GM23248 (cell line): ENCODE results near the gene CHST14. TPM values are rescaled to one million over a fixed set of nuclear protein-coding genes. Genes with fewer than 3 reads are reported as not detected.

ENCODE experiments used
- DNase-seq: peaks from one replicate; pipeline ENCODE4 v3.0.0-alpha.2; 2015
- H2AFZ ChIP-seq: fragments of 200-600 bp; sonication (generic); 2 replicates; pipeline ENCODE4 v1.6.1; 2016; ENCODE audit warnings: antibody characterized with exemption
- H3F3A ChIP-seq: fragments of 200-600 bp; sonication (generic); 2 replicates; pipeline ENCODE4 v1.6.1; 2016; ENCODE audit warnings: mild to moderate bottlenecking, antibody characterized with exemption, mixed run types; ENCODE audit not compliant: insufficient read depth
- H3K27ac ChIP-seq: fragments of 200-600 bp; sonication (generic); 2 replicates; pipeline ENCODE4 v1.5.1; 2016; ENCODE audit warnings: mild to moderate bottlenecking
- H3K27me3 ChIP-seq: fragments of 200-600 bp; sonication (generic); replicated peaks from 2 replicates; pipeline ENCODE4 v1.6.1; 2016; ENCODE audit warnings: mild to moderate bottlenecking; ENCODE audit not compliant: insufficient read depth
- H3K36me3 ChIP-seq: fragments of 200-600 bp; sonication (generic); 2 replicates; pipeline ENCODE4 v1.6.1; 2016; ENCODE audit warnings: low read depth, mild to moderate bottlenecking
- H3K4me1 ChIP-seq: fragments of 200-600 bp; sonication (generic); 2 replicates; pipeline ENCODE4 v1.6.1; 2016; ENCODE audit warnings: mild to moderate bottlenecking; ENCODE audit not compliant: insufficient read depth
- H3K4me2 ChIP-seq: fragments of 200-600 bp; sonication (generic); one replicate; pipeline ENCODE4 v1.6.1; 2016; ENCODE audit warnings: mild to moderate bottlenecking; ENCODE audit not compliant: unreplicated experiment
- H3K4me3 ChIP-seq: fragments of 200-600 bp; sonication (generic); 2 replicates; pipeline ENCODE4 v1.5.1; 2016; ENCODE audit warnings: mild to moderate bottlenecking
- H3K79me2 ChIP-seq: fragments of 200-600 bp; sonication (generic); 2 replicates; pipeline ENCODE4 v1.6.1; 2016; ENCODE audit warnings: mild to moderate bottlenecking; ENCODE audit not compliant: insufficient read depth
- H3K9ac ChIP-seq: fragments of 200-600 bp; sonication (generic); 2 replicates; pipeline ENCODE4 v1.6.1; 2016; ENCODE audit warnings: mild to moderate bottlenecking
- H3K9me2 ChIP-seq: fragments of 200-600 bp; sonication (generic); 2 replicates; pipeline ENCODE4 v1.6.1; 2016; ENCODE audit warnings: mixed run types, mild to moderate bottlenecking, moderate library complexity; ENCODE audit not compliant: insufficient read depth
- H3K9me3 ChIP-seq: fragments of 200-600 bp; sonication (generic); one replicate; pipeline ENCODE4 v1.6.1; 2017; ENCODE audit warnings: low read depth
- H4K20me1 ChIP-seq: fragments of 200-600 bp; sonication (generic); 2 replicates; pipeline ENCODE4 v1.6.0; 2016; ENCODE audit not compliant: insufficient read depth
- EZH2 ChIP-seq: fragments of 200-600 bp; sonication (generic); IDR thresholded peaks from 2 replicates; pipeline ENCODE4 v1.6.1; 2018; ENCODE audit warnings: antibody characterized with exemption, mild to moderate bottlenecking; ENCODE audit not compliant: insufficient read depth, poor library complexity, severe bottlenecking
- EZH2phosphoT487 ChIP-seq: fragments of 200-600 bp; sonication (generic); IDR thresholded peaks from 2 replicates; pipeline ENCODE4 v1.6.1; 2018; ENCODE audit warnings: antibody characterized with exemption, moderate library complexity, mild to moderate bottlenecking, low read depth; ENCODE audit not compliant: insufficient read depth
- WGBS, 2 experiments: methylation state at CpG; one replicate each; pipeline ENCODE4 v1.1.6; 2015 to 2017; ENCODE audit warnings: low lambda C conversion rate in 2 of 2, low coverage in 1 of 2; ENCODE audit errors: missing lambda C conversion rate in 2 of 2; 5-methylcytosine and 5-hydroxymethylcytosine counted together
- in situ Hi-C: fragments of 300-500 bp; cut with MboI; formaldehyde crosslinking; loops from 2 replicates; pipeline ENCODE4 v1.15.0; 2020
- polyA plus RNA-seq: library from polyadenylated mRNA; unstranded; fragments of >200 nt; fragmentation: Nextera tagmentation; extraction: Ambion mirVana; gene quantifications from 2 replicates; pipeline ENCODE4 v1.2.1, GENCODE V29; 2016
- total RNA-seq: library from RNA; depleted of rRNA; stranded (reverse); fragments of >200 nt; shearing (Covaris generic); gene quantifications from 2 replicates; pipeline ENCODE4 v1.2.3, GENCODE V29; 2014

CHST14 gene
- total and polyA plus RNA-seq, 2 experiments from 2014 or later = 18.7 to 26.6 TPM

DNA sequence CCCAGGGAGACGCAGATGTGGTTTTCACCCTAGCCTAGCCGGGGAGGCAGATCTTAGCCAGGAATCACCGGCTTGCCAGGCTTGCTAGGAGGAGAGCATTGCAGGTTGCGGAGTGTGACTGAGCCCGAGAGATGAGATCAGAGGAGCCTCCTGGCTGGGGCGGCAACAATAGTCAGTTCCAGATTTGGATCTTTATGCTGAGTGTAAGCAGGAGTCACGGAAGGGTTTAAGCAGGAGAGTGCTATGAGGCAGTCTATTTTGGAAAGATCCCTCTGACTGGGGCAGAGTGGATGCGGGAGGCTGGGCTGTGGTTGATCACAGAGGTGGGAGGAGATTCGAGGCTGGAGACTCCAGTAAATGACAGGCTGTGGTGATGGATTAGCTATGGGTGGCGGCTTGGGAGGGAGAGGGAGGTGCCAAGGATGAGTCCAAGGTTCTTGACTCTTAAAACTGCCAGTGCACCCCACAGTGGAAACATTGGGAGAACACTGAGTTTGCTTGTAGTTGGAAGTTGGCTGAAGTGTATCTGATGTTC lies 40.4 kb upstream of the CHST14 start:
- DNase-seq = peak; percentile 95
- no peaks in the 10 kb centered on the region for H3K9me3 ChIP-seq
- 1 to 4% methylated on average over 10 of the region's 10 CpGs for WGBS, 2 experiments
- peak overlapping the region; percentile 45 for H2AFZ ChIP-seq
- H3F3A ChIP-seq = peaks cover 15% of the 10 kb centered on the region
- H3K79me2 ChIP-seq = no peaks in the 10 kb centered on the region
- H3K27ac ChIP-seq = peak overlapping the region; percentile 17
- no peaks in the 10 kb centered on the region for H4K20me1 ChIP-seq
- H3K9ac ChIP-seq = peak overlapping the region; percentile 24; the same call in 1 of the 2 replicates
- peaks cover 10% of the 10 kb centered on the region for H3K4me1 ChIP-seq
- TF ChIP-seq EZH2phosphoT487 (no peak), EZH2 (no peak)
- no peaks in the 10 kb centered on the region for H3K9me2 ChIP-seq
- H3K36me3 ChIP-seq = no peaks in the 10 kb centered on the region
- in situ Hi-C loops = no loop called here
- peak overlapping the region; percentile 56 for H3K4me2 ChIP-seq
- no peaks in the 10 kb centered on the region; the same call in 1 of the 2 replicates for H3K27me3 ChIP-seq
- peak overlapping the region; percentile 17 for H3K4me3 ChIP-seq

DNA sequence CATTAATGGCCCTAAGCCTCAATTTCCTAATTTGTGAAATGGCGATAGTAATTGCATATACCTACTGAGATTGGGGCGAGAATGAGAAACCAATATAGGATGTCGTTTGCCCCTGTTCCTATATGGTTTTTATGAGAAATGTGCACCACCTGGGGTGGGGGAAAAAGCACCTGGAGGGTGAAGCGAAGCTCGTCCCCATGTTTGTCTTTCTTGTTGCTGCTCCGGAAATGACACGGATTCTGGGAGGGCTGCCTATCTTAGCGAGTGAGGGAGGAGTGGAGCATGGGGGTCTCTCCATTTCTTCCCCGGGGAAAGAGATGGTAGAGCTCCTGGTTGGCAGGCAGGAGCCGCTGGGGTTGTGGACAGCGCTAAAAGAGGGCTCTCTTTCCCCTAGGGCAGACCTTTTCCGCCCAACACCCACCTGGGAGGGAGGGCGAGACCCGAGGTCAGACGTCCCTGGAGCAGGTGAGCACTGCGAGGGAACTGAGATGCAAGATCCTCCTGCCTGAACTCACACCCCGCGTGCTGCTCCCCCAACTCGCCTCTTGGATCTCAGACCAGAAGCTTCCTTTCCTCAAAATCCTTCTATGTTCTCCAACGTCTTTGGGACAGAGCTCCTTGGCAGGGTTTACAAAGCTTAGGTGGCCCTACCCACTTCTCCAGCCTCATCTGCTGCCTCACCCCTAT lies 35.6 kb upstream of the CHST14 start:
- no peaks in the 10 kb centered on the region for H3K79me2 ChIP-seq
- DNase-seq = no peak
- H3K27ac ChIP-seq = no peak overlapping the region
- H3F3A ChIP-seq = peaks cover 9% of the 10 kb centered on the region
- H3K4me2 ChIP-seq = no peak overlapping the region
- H3K9me2 ChIP-seq = no peaks in the 10 kb centered on the region
- in situ Hi-C loops = no loop called here
- no peaks in the 10 kb centered on the region for H3K36me3 ChIP-seq
- H4K20me1 ChIP-seq = no peaks in the 10 kb centered on the region
- no peak overlapping the region for H2AFZ ChIP-seq
- 55 to 58% methylated on average over 20 of the region's 20 CpGs for WGBS, 2 experiments
- H3K9ac ChIP-seq = no peak overlapping the region
- peaks cover 16% of the 10 kb centered on the region for H3K4me1 ChIP-seq
- TF ChIP-seq EZH2phosphoT487 = no peak
- TF ChIP-seq EZH2 = no peak
- H3K9me3 ChIP-seq = no peaks in the 10 kb centered on the region
- H3K27me3 ChIP-seq = peaks cover 16% of the 10 kb centered on the region
- H3K4me3 ChIP-seq = no peak overlapping the region

DNA sequence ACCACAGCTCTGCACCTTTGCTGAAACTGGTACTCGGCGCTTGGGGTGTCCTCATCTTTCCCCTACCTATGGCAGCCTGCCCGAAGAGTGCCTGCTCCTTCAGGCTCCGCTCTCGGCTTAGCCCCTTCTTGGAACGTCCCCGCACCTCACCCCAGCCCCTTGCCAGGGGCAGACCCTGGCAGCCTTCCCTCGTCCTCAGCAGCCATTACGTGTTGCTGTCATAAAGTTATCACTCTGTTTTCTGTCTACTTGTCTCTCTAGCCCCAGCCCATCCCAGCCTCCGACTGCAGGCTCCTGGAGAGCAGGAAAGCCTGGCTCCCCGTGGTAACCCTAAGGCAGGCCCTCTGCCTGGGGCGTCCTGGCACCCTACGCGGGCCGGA lies 35.1 kb upstream of the CHST14 start:
- TF ChIP-seq EZH2phosphoT487 (0 out of 2 replicates have a peak, but pooled peaks have one; percentile 22), EZH2 (peak; percentile 38)
- peaks cover 6% of the 10 kb centered on the region; the same call in 1 of the 2 replicates for H3F3A ChIP-seq
- H3K9me3 ChIP-seq = no peaks in the 10 kb centered on the region
- peak overlapping the region; percentile 60 for H2AFZ ChIP-seq
- no peak for DNase-seq
- peaks cover 16% of the 10 kb centered on the region for H3K27me3 ChIP-seq
- no peak overlapping the region for H3K9ac ChIP-seq
- peak overlapping the region; percentile 58 for H3K4me3 ChIP-seq
- H3K4me1 ChIP-seq = peaks cover 14% of the 10 kb centered on the region; the same call in 1 of the 2 replicates
- peak overlapping the region; percentile 85 for H3K4me2 ChIP-seq
- H3K27ac ChIP-seq = no peak overlapping the region
- in situ Hi-C loops = no loop called here
- H3K9me2 ChIP-seq = no peaks in the 10 kb centered on the region
- H3K79me2 ChIP-seq = no peaks in the 10 kb centered on the region
- 16% methylated on average over 14 to 15 of the region's 15 CpGs for WGBS, 2 experiments
- H3K36me3 ChIP-seq = no peaks in the 10 kb centered on the region
- H4K20me1 ChIP-seq = no peaks in the 10 kb centered on the region

DNA sequence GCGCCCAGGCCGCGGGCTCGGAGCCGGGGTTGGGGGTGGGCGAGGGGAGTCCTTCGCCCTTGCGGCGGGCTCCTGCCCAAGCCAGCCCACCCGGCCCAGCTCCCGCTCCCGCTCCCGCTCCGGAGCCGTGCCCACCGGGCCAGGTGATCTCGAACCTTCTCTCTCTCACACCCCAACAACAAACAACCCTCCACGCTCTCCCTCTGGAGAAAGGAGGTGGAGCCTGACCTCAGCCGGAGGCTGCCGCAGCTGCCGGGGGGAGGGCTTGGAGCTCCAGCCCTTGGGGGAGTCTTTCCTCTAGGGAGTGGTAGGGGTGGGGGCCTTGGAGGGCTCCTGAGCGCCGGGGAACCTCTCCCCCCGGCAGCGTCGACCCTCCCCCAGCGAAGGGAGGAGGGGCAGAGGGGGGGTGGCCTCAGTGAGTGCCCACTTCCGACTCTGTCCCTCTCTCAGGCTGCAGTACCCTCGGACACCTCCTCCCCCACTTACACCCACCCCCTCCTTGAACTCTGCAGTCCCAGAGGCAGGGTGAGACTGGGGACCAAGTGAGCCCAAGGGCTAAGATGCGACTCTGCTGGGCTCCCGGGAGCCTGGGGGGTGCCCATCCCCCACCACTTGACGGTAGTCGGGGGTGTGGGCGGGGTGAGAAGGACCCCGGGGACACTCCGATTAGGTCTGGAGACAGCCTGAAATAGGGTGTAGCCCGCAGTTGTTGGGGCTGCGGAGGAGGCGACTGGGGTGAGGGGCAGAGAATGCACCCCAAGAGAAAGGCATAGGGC lies 34.5 kb upstream of the CHST14 start:
- peaks cover 14% of the 10 kb centered on the region; the same call in 1 of the 2 replicates for H3K4me1 ChIP-seq
- H3K4me3 ChIP-seq = peak overlapping the region; percentile 58
- H3K27ac ChIP-seq = no peak overlapping the region
- H3K9ac ChIP-seq = no peak overlapping the region
- H3K36me3 ChIP-seq = no peaks in the 10 kb centered on the region
- no peaks in the 10 kb centered on the region for H4K20me1 ChIP-seq
- WGBS, 2 experiments = 0 to 5% methylated on average over 18 to 39 of the region's 39 CpGs
- peak overlapping the region; percentile 60 for H2AFZ ChIP-seq
- H3K4me2 ChIP-seq = peak overlapping the region; percentile 85
- peaks cover 16% of the 10 kb centered on the region for H3K27me3 ChIP-seq
- H3K9me3 ChIP-seq = no peaks in the 10 kb centered on the region
- TF ChIP-seq EZH2phosphoT487 (no peak), EZH2 (no peak)
- H3F3A ChIP-seq = no peaks in the 10 kb centered on the region
- DNase-seq = peak; percentile 48
- no peaks in the 10 kb centered on the region for H3K79me2 ChIP-seq
- H3K9me2 ChIP-seq = no peaks in the 10 kb centered on the region
- in situ Hi-C loops = no loop called here
